GM18505 (cell line): ENCODE measurements around the gene AXIN1.

ENCODE experiments used
- ATAC-seq: cut with Tn5 transposase; IDR thresholded peaks from one replicate; pipeline ENCODE4 v1.9.1; 2021; ENCODE audit not compliant: unreplicated experiment
- POLR2A ChIP-seq: IDR thresholded peaks from 4 replicates; pipeline ENCODE4 v1.6.1; 2011; ENCODE audit warnings: borderline replicate concordance; ENCODE audit not compliant: insufficient read depth, insufficient read length; ENCODE audit errors: extremely low read depth

AXIN1 gene

DNA sequence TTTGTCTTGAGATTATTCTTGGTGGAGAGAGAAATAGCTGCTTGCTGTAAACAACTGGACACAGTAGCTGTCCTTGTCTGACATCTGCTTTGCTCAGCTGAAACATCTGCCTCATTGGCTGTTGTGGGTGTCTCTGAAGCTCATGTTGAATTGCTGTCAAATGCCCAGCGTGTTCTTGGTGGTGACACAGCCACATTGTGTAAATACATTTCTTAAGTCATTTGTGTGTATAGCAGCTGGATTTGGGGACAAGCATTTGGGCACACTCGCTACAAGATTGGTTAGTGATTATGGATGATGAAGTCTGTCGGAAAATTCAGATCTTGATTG lies 112.6 kb downstream of the AXIN1 start:
- ATAC-seq: no peak
- TF ChIP-seq POLR2A: no peak
